ENCODE results near the gene GDF9. TPM values are rescaled to one million over a fixed set of nuclear protein-coding genes. Genes with fewer than 3 reads are reported as not detected.

Gene GDF9, protein sequence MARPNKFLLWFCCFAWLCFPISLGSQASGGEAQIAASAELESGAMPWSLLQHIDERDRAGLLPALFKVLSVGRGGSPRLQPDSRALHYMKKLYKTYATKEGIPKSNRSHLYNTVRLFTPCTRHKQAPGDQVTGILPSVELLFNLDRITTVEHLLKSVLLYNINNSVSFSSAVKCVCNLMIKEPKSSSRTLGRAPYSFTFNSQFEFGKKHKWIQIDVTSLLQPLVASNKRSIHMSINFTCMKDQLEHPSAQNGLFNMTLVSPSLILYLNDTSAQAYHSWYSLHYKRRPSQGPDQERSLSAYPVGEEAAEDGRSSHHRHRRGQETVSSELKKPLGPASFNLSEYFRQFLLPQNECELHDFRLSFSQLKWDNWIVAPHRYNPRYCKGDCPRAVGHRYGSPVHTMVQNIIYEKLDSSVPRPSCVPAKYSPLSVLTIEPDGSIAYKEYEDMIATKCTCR
- 1.2 TPM for polyA plus RNA-seq (2013)

DNA sequence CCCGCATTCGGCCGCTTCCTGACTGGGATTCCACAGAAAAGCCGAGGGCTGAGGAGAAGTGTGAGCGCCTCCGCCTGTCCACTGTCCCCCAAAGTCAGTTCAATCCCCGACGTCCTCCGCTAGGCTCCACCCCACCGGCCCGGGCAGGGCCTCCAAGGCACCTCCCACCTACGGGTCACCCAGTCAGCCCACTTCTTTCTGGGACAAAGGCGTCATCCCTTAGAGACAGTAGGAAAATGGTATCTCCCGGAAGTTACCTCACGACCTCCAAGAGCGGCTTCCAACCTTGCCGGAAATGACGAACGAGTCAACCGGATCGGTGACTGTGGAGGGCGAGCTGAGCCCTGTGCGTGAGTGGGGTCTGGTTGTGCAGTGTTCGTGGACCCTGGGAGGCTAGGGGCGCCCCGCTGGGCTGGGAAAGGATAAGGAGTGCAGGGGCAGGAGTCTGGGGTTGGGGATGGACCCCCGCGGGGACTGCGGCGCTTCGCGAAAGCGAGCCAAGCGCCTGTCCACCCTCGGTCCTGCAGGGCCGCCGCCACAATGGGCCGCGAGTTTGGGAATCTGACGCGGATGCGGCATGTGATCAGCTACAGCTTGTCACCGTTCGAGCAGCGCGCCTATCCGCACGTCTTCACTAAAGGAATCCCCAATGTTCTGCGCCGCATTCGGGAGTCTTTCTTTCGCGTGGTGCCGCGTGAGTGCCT lies at the start of gene GDF9, which contains the start of gene UQCRQ:
TSS of gene GDF9 (minus strand) at position 128 of the 704 bp plus-strand sequence. CDS start 1,936 bp downstream, outside the sequence.
TSS of gene UQCRQ (plus strand) at position 301 of the 704 bp plus-strand sequence. CDS start at position 541, 240 bp downstream.
- H3K27ac ChIP-seq (ENCODE audit: insufficient read depth in 1 of 2, low read depth in 1 of 2, low read length in 2 of 2, poor library complexity in 1 of 2, severe bottlenecking in 2 of 2), result peak within 1 kb of the TSS; percentile 75 to 91
- peak; percentile 100 for DNase-seq
- CTCF ChIA-PET, result interaction anchor here (0.7 to 6.6 kb wide), 12 partner anchors 9 to 364 kb away, joined by 3 to 34 read pairs (median 3); partner anchors contain the start of gene SHROOM1
- no peaks in the 10 kb centered on the region for H3K27me3 ChIP-seq (replicated peaks in 2 of 5; ENCODE audit: control insufficient read depth in 4 of 5, insufficient read depth in 5 of 5, low read length in 4 of 5)
- H3K9me3 ChIP-seq (ENCODE audit: control extremely low read depth in 1 of 5, control insufficient read depth in 4 of 5, insufficient read depth in 2 of 5, low read depth in 1 of 5, low read length in 4 of 5), result no peaks in the 10 kb centered on the region
- peaks cover 5 to 20% (median 17%) of the 10 kb centered on the region in 4 experiments for H3K4me1 ChIP-seq (ENCODE audit: control extremely low read depth in 1 of 4, control insufficient read depth in 4 of 4, insufficient read depth in 4 of 4, low read length in 3 of 4)
- WGBS (ENCODE audit: insufficient coverage), result 0% methylated on average over 55 of the region's 55 CpGs
- POLR2A ChIA-PET, result interaction anchor here (0.5 to 0.9 kb wide), 3 partner anchors 41 to 534 kb away, joined by 3 to 4 read pairs (median 3); no protein-coding TSS in a partner anchor
- peak within 1 kb of the TSS; percentile 64 to 95 (median 86) for H3K4me3 ChIP-seq (ENCODE audit: control insufficient read depth in 1 of 7, extremely low read depth in 1 of 7, insufficient read depth in 4 of 7, low read depth in 2 of 7, low read length in 6 of 7)
- H3K36me3 ChIP-seq (ENCODE audit: control insufficient read depth in 4 of 4, insufficient read depth in 4 of 4, low read length in 3 of 4), result peaks cover 4 to 32% (median 14%) of the 10 kb centered on the region in 4 experiments

DNA sequence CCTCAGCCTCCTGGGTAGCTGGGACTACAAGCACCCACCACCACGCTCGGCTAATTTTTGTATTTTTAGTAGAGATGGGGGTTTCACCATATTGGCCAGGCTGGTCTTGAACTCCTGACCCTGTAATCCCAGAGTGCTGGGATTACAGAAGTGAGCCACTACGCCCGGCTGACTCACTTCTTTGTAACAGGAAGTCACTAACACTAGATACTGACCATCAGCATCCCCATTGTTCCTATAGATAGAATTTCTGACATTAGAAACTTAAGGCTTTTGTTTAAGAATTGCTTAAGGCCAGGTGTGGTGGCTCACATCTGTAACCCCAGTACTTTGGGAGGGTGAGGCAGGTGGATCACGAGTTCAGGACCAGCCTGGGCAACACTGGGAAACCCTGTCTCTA lies 49.4 kb upstream of the GDF9 start:
- ChIA-PET CTCF (interaction anchor here (1.0 to 1.1 kb wide), 2 partner anchors 11 to 46 kb away, joined by 3 read pairs; no protein-coding TSS in a partner anchor), POLR2A (no interaction called here)
- no peak for DNase-seq
- Histone ChIP-seq H3K9me3 (ENCODE audit: control extremely low read depth in 1 of 5, control insufficient read depth in 4 of 5, insufficient read depth in 2 of 5, low read depth in 1 of 5, low read length in 4 of 5) (no peaks in the 10 kb centered on the region), H3K4me1 (ENCODE audit: control extremely low read depth in 1 of 4, control insufficient read depth in 4 of 4, insufficient read depth in 4 of 4, low read length in 3 of 4) (no peaks in the 10 kb centered on the region), H3K27me3 (replicated peaks in 2 of 5; ENCODE audit: control insufficient read depth in 4 of 5, insufficient read depth in 5 of 5, low read length in 4 of 5) (no peaks in the 10 kb centered on the region), H3K36me3 (ENCODE audit: control insufficient read depth in 4 of 4, insufficient read depth in 4 of 4, low read length in 3 of 4) (peaks cover 7 to 48% (median 25%) of the 10 kb centered on the region in 4 experiments), H3K27ac (ENCODE audit: insufficient read depth in 1 of 2, low read depth in 1 of 2, low read length in 2 of 2, poor library complexity in 1 of 2, severe bottlenecking in 2 of 2) (no peak overlapping the region), H3K4me3 (ENCODE audit: control insufficient read depth in 1 of 7, extremely low read depth in 1 of 7, insufficient read depth in 4 of 7, low read depth in 2 of 7, low read length in 6 of 7) (no peak overlapping the region)
- WGBS (ENCODE audit: insufficient coverage), result 82% methylated on average over 3 of the region's 5 CpGs

DNA sequence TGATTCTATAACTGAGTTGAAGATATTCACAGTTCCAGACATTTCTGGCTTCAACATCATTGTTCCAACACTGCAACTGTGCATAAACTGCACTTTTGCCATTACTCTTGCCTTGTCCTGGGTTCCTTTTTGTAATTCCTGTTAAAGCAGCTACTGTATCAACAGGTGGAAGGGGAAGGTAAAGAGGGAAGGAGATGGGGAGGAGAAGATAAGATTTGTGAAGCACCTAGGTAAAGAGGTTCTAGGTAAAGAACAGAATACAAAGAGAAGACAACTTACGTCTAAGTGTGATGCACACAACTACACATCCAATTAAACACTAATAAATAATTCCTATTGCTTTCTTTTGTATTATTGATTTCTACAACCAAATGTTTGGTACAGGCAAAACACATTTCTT lies 43.4 kb upstream of the GDF9 start:
- Histone ChIP-seq H3K9me3 (ENCODE audit: control extremely low read depth in 1 of 5, control insufficient read depth in 4 of 5, insufficient read depth in 2 of 5, low read depth in 1 of 5, low read length in 4 of 5) (no peaks in the 10 kb centered on the region), H3K27me3 (replicated peaks in 2 of 5; ENCODE audit: control insufficient read depth in 4 of 5, insufficient read depth in 5 of 5, low read length in 4 of 5) (no peaks in the 10 kb centered on the region), H3K36me3 (ENCODE audit: control insufficient read depth in 4 of 4, insufficient read depth in 4 of 4, low read length in 3 of 4) (peaks cover 10 to 32% (median 18%) of the 10 kb centered on the region in 4 experiments), H3K4me3 (ENCODE audit: control insufficient read depth in 1 of 7, extremely low read depth in 1 of 7, insufficient read depth in 4 of 7, low read depth in 2 of 7, low read length in 6 of 7) (no peak overlapping the region), H3K4me1 (ENCODE audit: control extremely low read depth in 1 of 4, control insufficient read depth in 4 of 4, insufficient read depth in 4 of 4, low read length in 3 of 4) (no peaks in the 10 kb centered on the region), H3K27ac (ENCODE audit: insufficient read depth in 1 of 2, low read depth in 1 of 2, low read length in 2 of 2, poor library complexity in 1 of 2, severe bottlenecking in 2 of 2) (no peak overlapping the region)
- no CpG with 5 or more reads among the region's 1 CpG for WGBS (ENCODE audit: insufficient coverage)
- POLR2A ChIA-PET, result no interaction called here
- CTCF ChIA-PET, result interaction anchor here (1.2 kb wide), 1 partner anchor 53 kb away, joined by 3 read pairs; no protein-coding TSS in a partner anchor
- no peak for DNase-seq

DNA sequence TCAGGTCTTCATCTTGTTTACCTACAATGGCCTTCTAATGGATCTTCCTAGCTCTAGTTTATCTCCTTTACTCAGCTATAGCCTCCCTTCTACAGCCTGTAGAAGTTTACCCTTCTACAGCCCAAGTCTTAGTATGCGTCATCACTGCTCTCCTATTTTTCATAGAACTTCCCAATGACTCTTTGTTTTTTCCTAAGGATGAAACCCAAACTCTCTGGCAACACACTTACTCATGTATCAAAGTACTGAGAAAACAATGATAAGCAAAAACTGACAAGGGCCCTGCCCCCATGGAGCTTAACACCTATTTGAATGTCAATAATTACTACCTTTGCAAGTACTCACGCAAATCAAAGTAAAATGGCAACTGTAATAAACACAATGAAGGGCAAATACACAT lies 40.9 kb upstream of the GDF9 start:
- no peaks in the 10 kb centered on the region for H3K9me3 ChIP-seq (ENCODE audit: control extremely low read depth in 1 of 5, control insufficient read depth in 4 of 5, insufficient read depth in 2 of 5, low read depth in 1 of 5, low read length in 4 of 5)
- POLR2A ChIA-PET, result no interaction called here
- H3K4me1 ChIP-seq (ENCODE audit: control extremely low read depth in 1 of 4, control insufficient read depth in 4 of 4, insufficient read depth in 4 of 4, low read length in 3 of 4), result no peaks in the 10 kb centered on the region
- WGBS (ENCODE audit: insufficient coverage), result 100% methylated on average over 1 of the region's 2 CpGs
- H3K36me3 ChIP-seq (ENCODE audit: control insufficient read depth in 4 of 4, insufficient read depth in 4 of 4, low read length in 3 of 4), result peaks cover 8 to 18% (median 15%) of the 10 kb centered on the region in 4 experiments
- H3K27me3 ChIP-seq (replicated peaks in 2 of 5; ENCODE audit: control insufficient read depth in 4 of 5, insufficient read depth in 5 of 5, low read length in 4 of 5), result no peaks in the 10 kb centered on the region
- H3K4me3 ChIP-seq (ENCODE audit: control insufficient read depth in 1 of 7, extremely low read depth in 1 of 7, insufficient read depth in 4 of 7, low read depth in 2 of 7, low read length in 6 of 7), result no peak overlapping the region
- CTCF ChIA-PET, result interaction anchor here (1.0 to 1.4 kb wide), 4 partner anchors 10 to 24 kb away, joined by 3 to 4 read pairs (median 3); no protein-coding TSS in a partner anchor
- no peak for DNase-seq
- no peak overlapping the region for H3K27ac ChIP-seq (ENCODE audit: insufficient read depth in 1 of 2, low read depth in 1 of 2, low read length in 2 of 2, poor library complexity in 1 of 2, severe bottlenecking in 2 of 2)

DNA sequence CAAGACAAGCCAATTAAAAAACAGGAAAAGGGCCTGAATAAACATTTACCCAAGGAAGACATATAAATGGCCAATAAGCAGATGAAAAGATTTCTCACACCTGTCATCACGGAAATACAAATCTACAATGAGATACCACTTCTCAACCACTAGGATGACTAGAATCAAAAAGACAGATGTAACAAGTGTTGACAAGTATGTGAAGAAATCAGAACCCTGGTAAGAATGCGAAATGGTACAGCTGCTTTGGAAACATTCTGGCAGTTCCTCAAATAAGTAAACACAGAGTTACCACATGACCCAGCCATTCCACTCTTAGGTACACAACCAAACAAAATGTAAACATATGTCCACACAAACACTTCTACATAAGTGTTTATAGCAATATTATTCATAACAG lies 39.7 kb upstream of the GDF9 start:
- Histone ChIP-seq H3K27ac (ENCODE audit: insufficient read depth in 1 of 2, low read depth in 1 of 2, low read length in 2 of 2, poor library complexity in 1 of 2, severe bottlenecking in 2 of 2) (no peak overlapping the region), H3K4me3 (ENCODE audit: control insufficient read depth in 1 of 7, extremely low read depth in 1 of 7, insufficient read depth in 4 of 7, low read depth in 2 of 7, low read length in 6 of 7) (no peak overlapping the region), H3K27me3 (replicated peaks in 2 of 5; ENCODE audit: control insufficient read depth in 4 of 5, insufficient read depth in 5 of 5, low read length in 4 of 5) (no peaks in the 10 kb centered on the region), H3K36me3 (ENCODE audit: control insufficient read depth in 4 of 4, insufficient read depth in 4 of 4, low read length in 3 of 4) (peaks cover 10 to 21% (median 16%) of the 10 kb centered on the region in 4 experiments), H3K4me1 (ENCODE audit: control extremely low read depth in 1 of 4, control insufficient read depth in 4 of 4, insufficient read depth in 4 of 4, low read length in 3 of 4) (no peaks in the 10 kb centered on the region), H3K9me3 (ENCODE audit: control extremely low read depth in 1 of 5, control insufficient read depth in 4 of 5, insufficient read depth in 2 of 5, low read depth in 1 of 5, low read length in 4 of 5) (no peaks in the 10 kb centered on the region)
- WGBS (ENCODE audit: insufficient coverage), result 100% methylated on average over 1 of the region's 2 CpGs
- POLR2A ChIA-PET, result no interaction called here
- peak in 2 of 3 donors; percentile 22 to 28 for DNase-seq
- CTCF ChIA-PET, result interaction anchor here (1.6 kb wide), 1 partner anchor 20 kb away, joined by 4 read pairs; no protein-coding TSS in a partner anchor

DNA sequence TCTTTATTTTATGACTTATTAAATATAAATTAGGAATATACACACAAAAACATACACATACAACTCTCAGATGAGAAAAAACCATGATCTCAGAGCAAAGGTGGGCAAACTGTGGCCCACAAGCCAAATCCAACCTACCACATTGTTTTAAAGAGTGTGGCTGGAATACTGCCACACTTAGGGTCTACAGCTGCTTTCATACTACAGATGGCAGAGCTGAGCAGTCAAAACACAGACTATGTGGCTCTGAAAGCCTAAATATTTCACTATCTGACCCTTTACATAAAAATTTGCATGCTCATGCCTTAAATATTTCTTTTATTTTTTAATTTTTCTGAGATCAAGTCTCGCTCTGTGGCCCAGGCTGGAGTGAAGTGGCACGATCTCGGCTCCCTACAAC lies 35.5 kb upstream of the GDF9 start:
- Histone ChIP-seq H3K27me3 (replicated peaks in 2 of 5; ENCODE audit: control insufficient read depth in 4 of 5, insufficient read depth in 5 of 5, low read length in 4 of 5) (no peaks in the 10 kb centered on the region), H3K9me3 (ENCODE audit: control extremely low read depth in 1 of 5, control insufficient read depth in 4 of 5, insufficient read depth in 2 of 5, low read depth in 1 of 5, low read length in 4 of 5) (no peaks in the 10 kb centered on the region), H3K27ac (ENCODE audit: insufficient read depth in 1 of 2, low read depth in 1 of 2, low read length in 2 of 2, poor library complexity in 1 of 2, severe bottlenecking in 2 of 2) (no peak overlapping the region), H3K36me3 (ENCODE audit: control insufficient read depth in 4 of 4, insufficient read depth in 4 of 4, low read length in 3 of 4) (peaks cover 15 to 25% (median 19%) of the 10 kb centered on the region in 4 experiments), H3K4me3 (ENCODE audit: control insufficient read depth in 1 of 7, extremely low read depth in 1 of 7, insufficient read depth in 4 of 7, low read depth in 2 of 7, low read length in 6 of 7) (no peak overlapping the region), H3K4me1 (ENCODE audit: control extremely low read depth in 1 of 4, control insufficient read depth in 4 of 4, insufficient read depth in 4 of 4, low read length in 3 of 4) (no peaks in the 10 kb centered on the region)
- CTCF ChIA-PET, result interaction anchor here (1.5 to 1.8 kb wide), 2 partner anchors 13 to 19 kb away, joined by 4 to 5 read pairs; no protein-coding TSS in a partner anchor
- POLR2A ChIA-PET, result no interaction called here
- DNase-seq, result no peak
- WGBS (ENCODE audit: insufficient coverage), result 100% methylated on average over 3 of the region's 3 CpGs

Measured in common myeloid progenitor, CD34-positive (primary cell).